ENCODE measurements around the gene CELA3B.
"Not testable (repeated sequence)": the region's sequence is repeated elsewhere in the genome, so short reads cannot be mapped to it uniquely, and the experiment has no call there.

Gene CELA3B

DNA sequence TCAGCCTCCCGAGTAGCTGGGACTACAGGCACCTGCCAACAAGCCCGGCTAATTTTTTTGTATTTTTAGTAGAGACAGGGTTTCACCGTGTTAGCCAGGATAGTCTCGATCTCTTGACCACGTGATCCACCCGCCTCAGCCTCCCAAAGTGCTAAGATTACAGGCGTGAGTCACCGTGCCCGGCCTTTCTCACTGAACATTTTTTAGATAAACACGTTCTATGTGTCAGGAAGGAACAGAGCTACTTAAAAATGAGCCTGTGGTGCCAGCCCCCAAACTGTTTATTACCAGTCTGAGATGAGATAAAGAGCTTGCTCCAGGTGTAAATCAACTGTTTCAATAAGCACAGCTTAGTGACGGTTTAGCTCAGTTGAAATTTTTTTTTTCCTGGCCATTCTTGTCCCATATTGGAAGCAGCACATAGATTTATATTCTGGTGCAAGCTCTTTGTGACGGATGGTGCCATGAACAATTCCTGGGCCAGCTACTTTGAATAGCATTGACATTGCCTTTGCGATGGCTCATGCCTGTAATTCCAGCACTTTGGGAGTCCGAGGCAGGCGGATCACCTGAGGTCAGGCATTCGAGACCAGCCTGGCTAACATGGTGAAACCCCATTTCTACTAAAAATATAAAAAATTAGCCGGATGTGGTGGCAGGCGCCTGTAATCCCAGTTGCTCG, 33.7 kb upstream of the CELA3B start:
- in situ Hi-C loops (cut with MboI; ENCODE audit: low sequenced_read_pairs): not testable (repeated sequence)

DNA sequence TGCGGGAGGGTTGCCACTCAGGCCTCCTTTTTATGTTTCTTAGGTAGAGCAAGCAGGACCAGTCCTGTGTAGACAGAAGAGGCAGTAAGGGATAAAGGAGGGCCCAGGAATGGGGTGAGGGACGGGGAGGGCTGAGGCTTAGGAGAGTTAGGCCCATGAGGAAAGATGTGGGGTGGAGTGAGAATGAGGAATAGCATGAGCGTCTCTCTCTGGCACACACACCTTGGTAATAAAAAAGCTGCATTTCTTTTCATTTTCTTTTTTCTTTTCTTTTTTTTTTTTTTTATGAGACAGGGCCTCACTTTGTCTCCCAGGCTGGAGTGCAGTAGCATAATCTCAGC, 32.1 kb upstream of the CELA3B start:
- in situ Hi-C loops (cut with MboI; ENCODE audit: low sequenced_read_pairs): no loop called here

- in situ Hi-C loops (cut with MboI; ENCODE audit: low sequenced_read_pairs): no loop called here
Observed at GRCh38 chr1:21946836-21947587, 29.8 kb upstream of the CELA3B start.

- in situ Hi-C loops (cut with MboI; ENCODE audit: low sequenced_read_pairs): no loop called here
Observed at GRCh38 chr1:21950734-21951133, 26.1 kb upstream of the CELA3B start.

DNA sequence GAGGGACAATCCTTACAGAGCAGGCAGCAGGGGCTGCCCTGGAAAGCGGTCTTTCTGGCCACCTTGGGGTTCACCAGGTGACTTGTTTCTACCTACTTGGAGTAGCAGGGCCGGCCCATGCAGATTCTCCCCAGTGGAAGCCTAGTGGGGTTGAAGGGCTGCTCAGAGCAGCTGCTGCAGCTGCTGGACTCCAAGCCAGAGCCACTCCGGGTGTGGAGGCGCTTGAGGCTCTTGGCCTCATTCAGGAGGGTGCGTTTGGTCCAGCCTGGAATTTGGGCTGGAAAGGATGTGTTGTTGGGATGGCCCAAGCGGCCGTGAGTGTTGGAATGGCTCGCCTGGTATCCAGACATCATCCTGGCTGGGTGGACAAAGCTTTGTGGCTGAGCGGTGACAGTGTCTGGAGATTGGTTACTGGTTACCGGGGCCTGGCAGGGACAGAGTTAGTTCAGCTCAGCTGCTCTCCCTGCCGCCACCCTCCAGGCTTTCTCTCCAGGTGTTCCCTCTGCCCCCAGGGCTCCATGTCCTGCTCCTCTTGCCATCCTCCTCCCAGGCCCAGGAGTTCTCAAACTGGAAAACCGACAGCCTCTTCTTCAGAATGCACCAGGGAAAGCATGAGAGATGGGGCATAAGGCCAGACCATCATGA, 25.5 kb upstream of the CELA3B start:
- in situ Hi-C loops (cut with MboI; ENCODE audit: low sequenced_read_pairs): no loop called here

- in situ Hi-C loops (cut with MboI; ENCODE audit: low sequenced_read_pairs): no loop called here
Observed at GRCh38 chr1:21952786-21953520, 23.9 kb upstream of the CELA3B start.

DNA sequence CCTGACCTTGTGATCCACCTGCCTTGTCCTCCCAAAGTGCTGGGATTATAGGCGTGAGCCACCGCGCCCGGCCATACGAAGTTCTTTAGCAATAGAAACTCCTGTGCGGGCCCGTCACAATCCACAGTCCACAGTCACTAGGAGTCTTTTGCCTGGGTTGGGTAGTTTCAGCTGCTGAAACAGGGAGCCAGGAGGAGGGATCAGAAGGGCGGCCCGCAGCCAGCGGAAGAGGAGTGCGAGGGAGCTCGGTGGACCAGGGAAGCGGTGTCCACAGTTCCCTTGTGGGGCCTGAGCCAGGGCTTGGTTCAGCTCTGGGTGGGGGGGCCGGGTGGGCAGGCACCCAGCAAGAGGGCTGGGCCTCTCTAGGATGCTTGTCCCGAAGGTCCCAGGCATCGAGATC, 21.8 kb upstream of the CELA3B start:
- in situ Hi-C loops (cut with MboI; ENCODE audit: low sequenced_read_pairs): no loop called here

- in situ Hi-C loops (cut with MboI; ENCODE audit: low sequenced_read_pairs): no loop called here
Observed at GRCh38 chr1:21955501-21956281, 21.1 kb upstream of the CELA3B start.

DNA sequence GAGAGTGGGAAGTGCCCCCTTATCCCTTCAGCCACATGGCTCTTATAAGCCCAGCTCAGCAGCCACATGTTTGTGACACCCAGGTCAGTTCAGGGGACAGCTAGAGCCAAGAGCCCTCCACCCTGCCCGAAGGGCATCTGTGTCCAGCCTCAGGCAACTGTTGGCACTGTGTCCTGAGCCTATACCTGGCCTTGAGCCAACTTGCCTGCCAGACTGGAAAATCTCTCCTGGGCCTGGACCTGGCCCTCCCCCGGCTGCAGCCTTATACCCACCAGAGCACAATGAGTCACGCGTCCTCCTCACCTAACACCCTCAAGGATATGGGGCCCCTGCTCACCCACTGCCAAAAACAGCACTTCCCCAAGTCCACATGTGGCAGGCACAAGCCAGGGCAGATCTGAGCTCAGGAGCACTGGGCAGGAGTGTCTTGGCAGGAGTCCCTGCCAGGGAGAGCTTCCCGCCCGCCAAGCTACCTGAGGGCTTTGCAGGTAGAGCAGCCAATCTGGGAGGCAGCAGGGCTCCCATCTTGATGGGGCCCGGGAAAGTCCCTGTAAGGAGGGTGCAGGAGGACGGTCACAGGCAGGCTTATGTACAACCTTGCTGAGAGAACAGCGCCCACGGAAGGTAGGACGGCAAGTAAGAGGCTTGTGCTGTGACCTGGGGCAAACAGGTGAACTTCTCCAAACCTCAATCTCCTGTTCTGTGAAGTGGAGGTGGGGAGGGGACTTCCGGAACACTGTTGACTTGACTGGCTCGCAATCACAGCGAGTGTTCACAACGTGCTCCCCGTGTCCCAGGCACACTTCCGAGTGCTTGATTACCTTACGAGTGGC, 19.9 kb upstream of the CELA3B start:
- in situ Hi-C loops (cut with MboI; ENCODE audit: low sequenced_read_pairs): no loop called here

DNA sequence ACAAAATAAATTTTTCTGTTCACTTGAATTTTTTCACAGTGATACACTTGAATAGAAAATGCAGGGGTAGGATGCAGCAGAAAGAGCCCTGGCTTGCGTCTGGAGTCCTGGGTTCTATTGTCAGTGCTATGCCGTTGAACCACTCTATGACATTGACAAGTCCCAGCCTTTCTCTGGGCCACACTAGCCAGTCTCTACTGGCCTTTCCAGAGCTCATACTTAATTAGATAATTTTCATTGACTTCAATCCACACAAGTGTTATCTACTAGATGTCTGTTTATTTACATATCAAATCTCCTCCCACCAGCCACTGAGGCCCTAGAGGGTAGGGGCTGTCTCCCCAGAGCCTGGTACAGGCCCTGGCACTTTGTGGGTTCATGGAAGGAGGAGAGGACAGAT, 15.5 kb upstream of the CELA3B start:
- in situ Hi-C loops (cut with MboI; ENCODE audit: low sequenced_read_pairs): no loop called here

DNA sequence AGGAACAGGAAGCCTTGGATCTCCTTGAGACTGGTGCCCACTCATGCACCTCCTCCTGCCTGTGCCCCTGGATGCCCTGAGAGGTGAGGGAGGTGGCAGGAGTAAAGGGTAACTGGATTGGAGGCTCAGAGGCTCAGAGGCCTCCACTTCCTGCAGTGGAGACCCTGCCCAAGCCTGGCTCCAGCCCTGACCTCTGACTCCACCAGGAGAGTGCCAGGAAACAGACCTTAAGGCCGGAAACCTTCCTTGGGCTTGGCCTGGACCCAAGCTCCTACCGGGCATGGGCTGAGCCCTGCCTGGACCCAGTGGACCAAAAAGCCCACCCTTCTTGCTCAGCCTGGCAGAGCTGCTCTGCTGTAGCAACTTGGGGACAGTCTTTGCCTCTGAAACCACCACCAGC, 15.0 kb upstream of the CELA3B start:
- in situ Hi-C loops (cut with MboI; ENCODE audit: low sequenced_read_pairs): no loop called here

DNA sequence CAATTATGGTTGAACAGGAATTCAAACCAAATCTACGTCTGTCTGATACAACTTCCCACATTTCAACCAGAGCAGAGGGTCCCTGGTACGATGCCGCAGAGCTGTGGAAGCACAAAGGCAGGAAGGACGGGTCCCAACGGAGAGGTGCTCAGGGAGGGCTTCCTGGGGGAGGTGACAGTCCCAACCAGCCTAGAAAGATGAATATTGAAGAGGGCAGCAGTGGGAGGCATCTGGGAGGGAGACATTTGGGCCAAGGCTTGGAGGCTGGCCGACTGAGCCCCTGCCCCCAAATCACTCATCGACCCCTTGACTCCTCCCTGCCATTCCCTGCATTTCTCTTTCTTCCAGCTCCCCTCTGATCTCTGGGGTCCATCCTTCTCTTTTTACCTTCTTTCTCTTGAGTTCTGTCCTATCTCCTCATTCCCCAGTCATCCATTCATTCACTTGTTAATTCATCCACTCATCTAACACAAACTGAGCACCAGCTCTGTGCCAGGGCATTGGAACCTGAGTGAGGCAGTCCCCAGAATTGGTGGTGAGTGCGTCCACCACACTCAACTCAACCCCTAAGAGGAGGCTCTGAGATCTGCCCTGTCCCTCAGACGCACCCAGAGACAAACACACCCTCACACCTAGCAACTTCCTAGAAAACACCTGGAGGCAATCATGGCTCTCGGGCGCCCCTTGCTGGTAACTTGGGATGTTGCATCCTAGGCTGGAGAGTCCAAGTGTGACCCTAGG, 13.2 kb upstream of the CELA3B start:
- in situ Hi-C loops (cut with MboI; ENCODE audit: low sequenced_read_pairs): no loop called here

GRCh38 chr1:21966247-21967000, 10.4 kb upstream of the CELA3B start:
- in situ Hi-C loops (cut with MboI; ENCODE audit: low sequenced_read_pairs): no loop called here

GRCh38 chr1:21967216-21967615, 9.6 kb upstream of the CELA3B start:
- in situ Hi-C loops (cut with MboI; ENCODE audit: low sequenced_read_pairs): not testable (repeated sequence)

GRCh38 chr1:21969066-21969465, 7.8 kb upstream of the CELA3B start:
- in situ Hi-C loops (cut with MboI; ENCODE audit: low sequenced_read_pairs): not testable (repeated sequence)

DNA sequence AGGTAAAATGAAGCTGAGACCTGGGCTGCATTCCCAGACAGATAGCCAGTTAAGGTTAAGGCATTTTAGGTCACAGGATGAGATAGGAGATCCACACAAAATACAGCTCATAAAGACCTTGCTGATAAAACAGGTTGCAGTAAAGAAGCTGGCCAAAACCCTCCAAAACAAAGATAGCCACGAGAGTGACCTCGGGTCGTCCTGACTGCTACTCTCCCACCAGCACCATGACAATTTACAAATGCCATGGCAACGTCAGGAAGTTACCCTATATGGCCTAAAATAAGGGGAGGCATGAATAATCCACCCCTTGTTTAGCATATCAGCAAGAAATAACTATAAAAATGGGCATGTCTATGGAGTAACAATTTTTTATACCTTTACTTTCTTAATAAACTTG, 6.3 kb upstream of the CELA3B start:
- in situ Hi-C loops (cut with MboI; ENCODE audit: low sequenced_read_pairs): not testable (repeated sequence)

DNA sequence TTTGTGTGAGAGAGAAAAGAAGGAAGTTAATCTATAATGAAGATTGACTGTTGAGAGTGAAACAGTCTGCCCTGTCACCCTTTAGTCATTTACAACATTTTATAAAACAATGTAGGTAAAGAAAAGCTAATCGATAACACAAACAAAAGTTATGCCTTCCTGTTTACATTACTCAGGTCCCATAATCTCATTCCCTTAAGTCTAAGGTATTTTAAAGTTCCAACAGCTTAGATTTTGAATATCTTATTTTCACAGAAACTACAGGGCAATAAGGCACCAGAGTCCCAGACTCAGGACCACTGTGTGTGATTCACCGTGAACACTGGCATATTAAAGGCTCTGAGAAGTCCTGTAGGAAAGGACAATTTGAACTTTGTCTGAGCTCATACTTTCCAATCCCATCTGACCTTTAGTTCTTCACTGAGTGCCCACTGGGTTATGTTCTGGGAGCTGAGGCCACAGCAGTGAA, 3.8 kb upstream of the CELA3B start:
- in situ Hi-C loops (cut with MboI; ENCODE audit: low sequenced_read_pairs): not testable (repeated sequence)

GRCh38 chr1:21973948-21974347, 2.9 kb upstream of the CELA3B start:
- in situ Hi-C loops (cut with MboI; ENCODE audit: low sequenced_read_pairs): not testable (repeated sequence)

Data from hTERT RPE-1 (cell line).